Stimulated activated CD4-positive, alpha-beta T cell treated with anti-CD3 and anti-CD28 coated beads, Interleukin-4, amount 100 ng/mL, for 24 hours (primary cell): ENCODE results near the gene TRAF3.
A peak's percentile ranks its signal among the peaks of the same experiment; 100 is the strongest.

Experiments used
- DNase-seq: peaks from one replicate; pipeline ENCODE4 v3.0.0-alpha.2; 2020

Gene TRAF3

GRCh38 chr14:102776761-102777710 is at the start of gene TRAF3:
Gene TRAF3, plus strand, starts transcription at chr14:102777449. Its CDS starts 92,753 bp downstream, at chr14:102870202.
- DNase-seq = peak; percentile 82

DNA sequence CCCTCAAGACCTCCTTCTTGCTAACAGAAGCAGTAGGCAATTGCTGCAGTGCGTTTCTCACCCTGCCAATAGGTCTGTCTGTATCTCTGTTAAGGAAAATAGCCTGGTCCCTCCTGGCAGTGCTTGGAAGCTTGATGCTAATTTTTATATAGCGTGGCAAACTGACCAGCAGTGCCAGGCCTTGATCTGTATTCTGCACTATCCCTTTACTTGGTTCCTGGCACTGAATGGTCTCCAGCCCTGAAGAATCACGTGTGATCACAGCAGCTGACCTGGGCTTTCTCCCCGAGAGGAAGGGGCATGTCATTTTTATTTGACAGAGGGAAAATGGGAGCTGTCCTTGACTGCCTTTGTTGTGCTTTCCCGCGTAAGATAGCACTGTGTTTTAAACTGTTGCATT is 48.7 kb upstream of the TRAF3 start:
- DNase-seq = no peak

- no peak for DNase-seq
Measured at GRCh38 chr14:102729268-102729667, 48.0 kb upstream of the TRAF3 start.

DNA sequence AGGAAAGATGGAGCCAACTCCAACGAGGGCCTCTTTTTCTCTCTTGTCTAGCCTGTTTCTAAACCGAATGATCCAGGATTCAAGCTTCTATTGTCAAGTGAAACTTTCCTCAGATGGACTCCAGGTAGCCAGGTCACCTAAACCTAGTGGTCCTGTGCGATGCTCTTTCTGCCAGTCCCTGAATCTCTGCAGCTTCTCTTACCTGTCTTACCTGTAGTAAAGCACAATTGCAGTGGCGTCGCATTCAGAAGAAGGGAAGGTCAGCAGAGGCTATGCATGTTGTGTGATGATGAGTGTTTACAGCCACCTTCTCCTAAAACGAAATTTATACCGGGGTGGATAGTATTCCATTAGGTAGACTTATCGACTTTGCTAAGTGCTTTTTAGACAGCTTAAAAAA is 47.4 kb upstream of the TRAF3 start:
- DNase-seq = no peak

GRCh38 chr14:102731101-102731870 is 46.0 kb upstream of the TRAF3 start:
- DNase-seq = no peak

DNA sequence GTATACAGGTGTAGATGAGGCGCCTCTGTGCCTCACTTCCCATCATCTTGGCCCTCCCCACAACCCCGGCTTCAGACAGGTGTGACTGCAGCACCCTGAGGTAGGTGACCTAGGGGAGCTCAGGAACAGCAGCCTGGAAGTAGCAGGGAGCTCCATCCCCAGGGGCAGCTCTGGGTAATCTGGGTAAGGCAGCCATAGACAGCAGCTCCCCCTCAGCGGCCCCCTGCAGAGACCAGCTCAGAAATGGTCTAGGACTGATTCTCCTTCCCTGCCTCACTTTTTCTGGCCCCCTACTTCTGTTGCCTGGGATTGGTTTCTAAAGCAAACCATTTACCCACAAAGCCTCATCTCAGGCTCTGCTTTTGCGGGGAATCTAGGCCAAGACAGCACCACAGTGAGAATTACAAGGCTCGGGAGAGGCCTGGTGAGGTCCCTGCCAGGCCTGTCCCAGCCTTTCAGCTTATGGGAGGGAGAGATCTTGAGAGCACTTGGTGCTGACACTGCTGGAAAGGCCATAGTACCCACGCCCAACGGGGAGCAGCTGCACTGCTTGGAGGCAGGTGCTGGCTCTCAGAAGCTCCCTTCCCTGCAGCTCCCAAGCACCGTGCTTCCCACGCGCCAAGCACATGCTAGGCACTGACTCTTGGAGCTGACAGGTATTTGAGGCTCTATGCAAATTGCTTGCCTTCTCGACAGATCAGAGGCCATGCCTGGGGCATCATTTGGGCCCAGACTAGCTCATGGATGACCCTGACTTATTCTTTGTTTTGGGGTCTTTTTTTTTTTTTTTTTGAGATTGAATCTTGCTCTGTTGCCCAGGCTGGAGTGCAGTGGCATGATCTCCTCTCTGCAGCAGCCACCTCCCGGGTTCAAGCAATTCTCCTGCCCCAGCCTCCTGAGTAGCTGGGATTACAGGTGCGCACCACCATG is 45.1 kb upstream of the TRAF3 start:
- DNase-seq = no peak

DNA sequence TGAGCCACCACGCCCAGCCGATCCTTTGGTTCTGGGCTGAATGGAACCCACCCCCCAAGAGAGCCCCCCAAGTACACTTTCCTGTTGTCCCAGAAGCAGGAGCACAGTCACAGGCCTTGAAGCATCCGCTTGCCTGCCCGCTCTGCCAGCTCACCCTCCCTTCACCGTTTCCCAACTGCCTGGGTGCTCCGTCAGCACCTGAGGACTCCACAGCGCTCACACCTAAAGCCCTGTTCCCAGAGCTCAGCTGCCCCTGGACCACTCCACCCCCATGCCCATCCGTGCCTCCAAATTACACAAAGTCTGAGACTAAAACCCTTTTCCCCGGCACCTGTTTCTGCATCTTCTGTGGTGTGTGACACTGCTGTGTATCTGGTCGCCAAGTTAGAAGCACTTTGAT is 44.3 kb upstream of the TRAF3 start:
- DNase-seq = no peak

DNA sequence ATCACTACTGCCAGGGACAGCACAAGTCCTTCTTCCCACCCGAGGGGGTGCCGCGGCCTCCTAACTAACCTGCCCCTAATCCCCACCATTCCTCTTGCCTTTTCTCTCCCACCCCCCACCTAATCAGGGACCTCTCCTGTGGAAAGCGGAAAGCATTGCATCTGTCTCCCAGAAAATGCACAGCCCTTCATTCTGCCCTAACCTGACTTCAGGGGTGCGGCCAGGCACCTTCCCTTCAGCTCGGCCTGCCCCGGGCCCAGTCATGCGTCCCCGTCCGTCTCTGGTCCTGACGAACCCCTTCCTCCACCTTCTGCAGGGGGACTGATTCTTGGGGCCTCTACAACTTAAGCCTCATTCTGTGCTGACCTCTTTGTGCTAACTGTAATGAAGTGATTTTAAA is 43.9 kb upstream of the TRAF3 start:
- no peak for DNase-seq

DNA sequence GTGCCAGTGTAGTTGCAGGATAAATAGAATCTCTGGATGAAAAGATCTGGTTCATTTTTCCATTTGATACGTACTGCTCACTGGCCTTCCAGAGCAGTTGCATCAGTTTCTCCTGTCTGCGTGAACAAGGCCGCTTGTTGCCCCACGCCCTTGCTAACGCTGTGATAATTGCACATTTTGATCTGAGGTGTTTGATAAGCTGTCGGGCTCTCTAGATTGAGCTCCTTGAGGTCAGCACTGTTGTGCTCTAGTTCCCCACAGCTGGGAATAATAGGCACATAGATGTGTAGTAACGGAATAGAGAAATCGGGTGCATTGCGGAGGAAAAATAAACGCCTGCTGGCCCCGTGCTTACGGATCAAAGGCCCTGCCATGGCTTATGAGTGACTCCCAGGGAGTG is 42.8 kb upstream of the TRAF3 start:
- no peak for DNase-seq

- DNase-seq = no peak
Measured at GRCh38 chr14:102736956-102737355, 40.3 kb upstream of the TRAF3 start.

GRCh38 chr14:102737402-102738372 is 39.6 kb upstream of the TRAF3 start:
- DNase-seq = no peak

GRCh38 chr14:102738373-102739189 is 38.7 kb upstream of the TRAF3 start:
- DNase-seq = no peak

- no peak for DNase-seq
Measured at GRCh38 chr14:102739190-102739469, 38.1 kb upstream of the TRAF3 start.

- no peak for DNase-seq
Measured at GRCh38 chr14:102746634-102747438, 30.4 kb upstream of the TRAF3 start.

DNA sequence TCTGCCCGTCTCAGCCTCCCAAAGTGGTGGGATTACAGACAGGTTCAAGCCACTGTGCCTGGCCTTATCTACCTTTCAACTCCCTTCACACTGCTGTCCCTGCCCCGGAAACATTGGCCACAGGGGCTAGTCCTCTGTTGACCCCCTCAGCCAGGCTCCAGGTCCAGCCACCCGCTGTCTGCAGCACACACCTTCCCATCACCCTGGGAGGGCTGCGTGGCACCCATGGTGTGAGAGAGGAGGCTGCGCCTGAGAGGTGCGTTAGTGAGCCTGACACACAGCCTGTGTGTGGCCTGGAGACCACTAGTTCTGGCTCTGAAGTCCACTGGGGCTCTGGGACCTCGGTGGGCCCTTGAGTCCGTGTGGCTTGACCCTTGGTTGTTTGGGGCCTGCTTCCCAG is 28.4 kb upstream of the TRAF3 start:
- DNase-seq = no peak

DNA sequence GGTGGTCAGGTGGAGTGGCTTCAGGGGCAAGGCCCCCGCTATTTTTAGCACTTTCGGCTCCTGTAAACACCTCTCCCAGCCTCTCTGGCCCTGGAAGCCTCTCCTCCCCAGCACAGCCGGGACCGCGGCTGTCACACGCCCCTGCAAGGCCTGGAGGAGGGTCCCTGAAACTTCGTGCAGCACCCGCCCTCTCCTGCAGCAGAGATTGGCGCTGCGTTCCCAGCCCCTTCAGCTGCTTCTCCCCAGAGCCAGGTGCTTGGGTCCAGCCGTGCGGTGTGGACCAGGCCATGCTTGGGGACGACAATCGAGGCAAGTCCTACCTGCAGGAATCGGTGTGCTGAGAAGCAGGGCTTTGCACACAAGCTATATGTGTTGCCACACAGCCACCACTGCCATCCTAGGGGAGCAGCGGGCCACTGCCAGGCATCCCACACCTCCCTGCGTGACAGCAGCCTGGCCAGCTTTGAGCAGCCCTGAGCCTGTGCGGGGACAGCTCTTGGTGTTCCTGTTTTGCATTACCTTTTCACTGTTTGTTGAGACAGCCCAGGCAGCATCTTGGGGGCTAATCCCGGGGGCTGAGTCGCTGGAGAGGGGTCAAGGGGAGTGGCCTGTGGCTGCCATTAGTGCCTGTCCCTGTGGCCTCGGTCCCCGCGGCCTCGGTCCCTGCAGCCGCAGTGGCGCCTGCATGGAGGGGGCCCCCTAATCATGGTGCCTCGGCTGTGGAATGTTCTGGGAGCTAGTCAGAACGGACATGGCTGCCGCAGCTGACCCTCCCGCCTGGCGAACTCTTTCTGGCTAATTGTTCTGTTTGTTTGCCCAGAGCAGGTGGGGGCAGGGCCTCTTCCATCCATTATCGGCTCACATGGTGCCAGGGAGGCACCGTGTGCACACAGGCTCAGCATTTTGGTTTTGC is 27.6 kb upstream of the TRAF3 start:
- DNase-seq = no peak

GRCh38 chr14:102750376-102750775 is 26.9 kb upstream of the TRAF3 start:
- no peak for DNase-seq

DNA sequence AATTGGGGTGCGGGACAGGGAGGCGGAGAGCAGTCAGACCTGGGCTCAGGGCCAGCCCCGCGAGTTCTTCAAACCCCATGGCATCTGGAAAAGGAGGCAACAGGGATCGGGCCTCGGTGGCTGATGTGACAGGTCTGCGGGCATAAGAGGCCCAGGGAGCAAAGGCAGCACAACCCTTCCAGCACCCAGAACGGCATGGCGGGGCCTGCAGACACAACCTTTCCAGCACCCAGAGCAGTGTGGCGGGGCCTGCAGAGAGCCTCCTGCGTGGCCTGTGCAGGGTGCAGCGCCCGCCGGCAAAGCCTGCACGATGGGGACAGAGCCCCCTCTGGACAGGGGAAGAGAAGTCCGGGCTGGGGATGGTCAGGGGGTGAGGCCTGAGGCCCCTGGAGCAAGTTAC is 26.2 kb upstream of the TRAF3 start:
- no peak for DNase-seq
